Measurements from ENCODE around the gene RTEL1.
"Not testable (repeated sequence)": the region's sequence is repeated elsewhere in the genome, so short reads cannot be mapped to it uniquely, and the experiment has no call there.

DNA sequence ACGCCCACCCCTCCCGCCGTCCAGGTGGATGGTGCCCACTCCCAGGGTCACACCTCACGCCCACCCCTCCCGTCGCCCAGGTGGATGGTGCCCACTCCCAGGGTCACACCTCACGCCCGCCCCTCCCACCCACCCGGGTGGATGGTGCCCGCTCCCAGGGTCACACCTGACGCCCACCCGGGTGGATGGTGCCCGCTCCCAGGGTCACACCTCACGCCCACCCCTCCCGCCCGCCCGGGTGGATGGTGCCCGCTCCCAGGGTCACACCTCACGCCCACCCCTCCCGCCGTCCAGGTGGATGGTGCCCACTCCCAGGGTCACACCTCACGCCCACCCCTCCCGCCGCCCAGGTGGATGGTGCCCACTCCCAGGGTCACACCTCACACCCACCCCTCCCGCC is 7.6 kb upstream of the RTEL1 start:
- TF ChIP-seq, protein P1, sequence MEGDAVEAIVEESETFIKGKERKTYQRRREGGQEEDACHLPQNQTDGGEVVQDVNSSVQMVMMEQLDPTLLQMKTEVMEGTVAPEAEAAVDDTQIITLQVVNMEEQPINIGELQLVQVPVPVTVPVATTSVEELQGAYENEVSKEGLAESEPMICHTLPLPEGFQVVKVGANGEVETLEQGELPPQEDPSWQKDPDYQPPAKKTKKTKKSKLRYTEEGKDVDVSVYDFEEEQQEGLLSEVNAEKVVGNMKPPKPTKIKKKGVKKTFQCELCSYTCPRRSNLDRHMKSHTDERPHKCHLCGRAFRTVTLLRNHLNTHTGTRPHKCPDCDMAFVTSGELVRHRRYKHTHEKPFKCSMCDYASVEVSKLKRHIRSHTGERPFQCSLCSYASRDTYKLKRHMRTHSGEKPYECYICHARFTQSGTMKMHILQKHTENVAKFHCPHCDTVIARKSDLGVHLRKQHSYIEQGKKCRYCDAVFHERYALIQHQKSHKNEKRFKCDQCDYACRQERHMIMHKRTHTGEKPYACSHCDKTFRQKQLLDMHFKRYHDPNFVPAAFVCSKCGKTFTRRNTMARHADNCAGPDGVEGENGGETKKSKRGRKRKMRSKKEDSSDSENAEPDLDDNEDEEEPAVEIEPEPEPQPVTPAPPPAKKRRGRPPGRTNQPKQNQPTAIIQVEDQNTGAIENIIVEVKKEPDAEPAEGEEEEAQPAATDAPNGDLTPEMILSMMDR (conservative IDR thresholded peaks at IDR 0.05 in 1 of 2, IDR thresholded peaks at IDR 0.05 in 1 of 2; ENCODE audit: low read depth in 1 of 2, low read length in 2 of 2), result not testable (repeated sequence)
- not testable (repeated sequence) for TF ChIP-seq EZH2 (IDR thresholded peaks at IDR 0.05; ENCODE audit: low read length, missing control alignments)

Measured in fibroblast of lung (primary cell).